GM12878 (cell line): ENCODE measurements around the gene MED25. TPM values are rescaled to one million over a fixed set of nuclear protein-coding genes. Genes with fewer than 3 reads are reported as not detected.

Source experiments
- ATAC-seq: fragments of 200-7000 bp; cut with Tn5 transposase; 3 replicates; pipeline ENCODE4 v1.9.1; 2020; ENCODE audit warnings: mild to moderate bottlenecking, moderate library complexity
- BruUV-seq: library from RNA; stranded (reverse); fragments of 400-500 nt; replicated peaks from 2 replicates; lab custom pipeline; 2021; lab: Mats Ljungman, UMichigan
- CTCF ChIA-PET: fragments of 300-600 bp; sonication (Branson Sonifier 250); formaldehyde crosslinking; extraction: SDS; loops from one replicate; lab custom pipeline; 2021; ENCODE audit warnings: inconsistent platforms; lab: Yijun Ruan, JAX
- POLR2A ChIA-PET: fragments of 350-600 bp; formaldehyde crosslinking; extraction: SDS; loops from one replicate; lab custom pipeline; 2021; ENCODE audit warnings: inconsistent platforms; lab: Charles Lee
- RAD21 ChIA-PET: fragments of 300-600 bp; sonication (Branson Sonifier 250); formaldehyde crosslinking; loops from one replicate; lab custom pipeline; 2023; ENCODE audit warnings: antibody characterized with exemption; ENCODE audit not compliant: unreplicated experiment; lab: Charles Lee
- SMC1A ChIA-PET: fragments of 300-600 bp; sonication (Branson Sonifier 250); formaldehyde crosslinking; loops from one replicate; lab custom pipeline; 2023; ENCODE audit not compliant: unreplicated experiment, uncharacterized antibody; lab: Charles Lee
- DNase-seq: peaks from one replicate; pipeline ENCODE4 v3.0.0-alpha.2; 2011; ENCODE audit warnings: low read depth, low spot score
- FAIRE-seq: peaks from 3 replicates; lab custom pipeline; 2011; peaks lifted over from hg19 to GRCh38; lab: Jason Lieb, UNC
- H2AFZ ChIP-seq: 2 replicates; pipeline ENCODE4 v1.6.0; 2011; ENCODE audit warnings: low read depth, low read length, control low read depth; ENCODE audit not compliant: control insufficient read depth
- H3K27ac ChIP-seq: 2 replicates; pipeline ENCODE4 v1.5.1; 2011; ENCODE audit warnings: control low read depth; ENCODE audit not compliant: control insufficient read depth, insufficient read depth
- H3K27me3 ChIP-seq, 2 experiments: replicated peaks in 1 of 2; 2 replicates each; pipeline versions ENCODE4 v1.6.0 to v1.6.1; 2011; ENCODE audit warnings: low read length in 1 of 2; ENCODE audit not compliant: control insufficient read depth in 2 of 2, insufficient read depth in 2 of 2
- H3K36me3 ChIP-seq, 2 experiments: 2 replicates each; pipeline ENCODE4 v1.5.1; 2011; ENCODE audit warnings: low read length in 1 of 2; ENCODE audit not compliant: control insufficient read depth in 2 of 2, insufficient read depth in 2 of 2
- H3K4me1 ChIP-seq: 2 replicates; pipeline ENCODE4 v1.6.1; 2011; ENCODE audit warnings: mild to moderate bottlenecking, low read length, moderate library complexity, mixed read lengths; ENCODE audit not compliant: control insufficient read depth, insufficient read depth
- H3K4me2 ChIP-seq: 2 replicates; pipeline ENCODE4 v1.6.0; 2011; ENCODE audit warnings: control low read depth; ENCODE audit not compliant: control insufficient read depth, insufficient read depth
- H3K4me3 ChIP-seq: fragments of 200-600 bp; sonication (generic); 2 replicates; pipeline ENCODE4 v1.5.1; 2016
- H3K79me2 ChIP-seq: 2 replicates; pipeline ENCODE4 v1.6.0; 2011; ENCODE audit warnings: low read length; ENCODE audit not compliant: control insufficient read depth, insufficient read depth
- H3K9ac ChIP-seq: 2 replicates; pipeline ENCODE4 v1.8.0; 2011; ENCODE audit warnings: low read length, control low read depth, mixed read lengths; ENCODE audit not compliant: control insufficient read depth, insufficient read depth
- H3K9me3 ChIP-seq: replicated peaks from 3 replicates; pipeline ENCODE4 v1.5.1; 2011; ENCODE audit warnings: mild to moderate bottlenecking, low read length; ENCODE audit not compliant: control insufficient read depth, insufficient read depth
- H4K20me1 ChIP-seq: 2 replicates; pipeline ENCODE4 v1.6.0; 2011; ENCODE audit not compliant: control insufficient read depth, insufficient read depth
- CHD4 ChIP-seq: fragments of 200-600 bp; sonication (generic); IDR thresholded peaks from 2 replicates; pipeline ENCODE4 v1.6.1; 2016; ENCODE audit warnings: mild to moderate bottlenecking
- CREB1 ChIP-seq: IDR thresholded peaks from 2 replicates; pipeline ENCODE4 v1.6.1; 2012; ENCODE audit warnings: low read depth, mild to moderate bottlenecking, inconsistent platforms
- DPF2 ChIP-seq: fragments of 450-650 bp; IDR thresholded peaks from 2 replicates; pipeline ENCODE4 v1.6.1; 2017; ENCODE audit warnings: mild to moderate bottlenecking
- EED ChIP-seq: sonication (generic); IDR thresholded peaks from 2 replicates; pipeline ENCODE4 v1.6.1; 2016; ENCODE audit warnings: antibody characterized with exemption, low read depth
- EGR1 ChIP-seq, 2 experiments: IDR thresholded peaks; 1 replicate in 1 of 2; 2 replicates in 1 of 2; pipeline ENCODE4 v1.6.1; 2011 to 2012; ENCODE audit warnings: low read depth in 2 of 2, low read length in 2 of 2, borderline replicate concordance in 1 of 2, mild to moderate bottlenecking in 1 of 2, moderate library complexity in 1 of 2
- GATAD2B ChIP-seq: fragments of 450-650 bp; conservative IDR thresholded peaks from 2 replicates; pipeline ENCODE4 v1.6.1; 2017; ENCODE audit warnings: low read depth, mild to moderate bottlenecking, moderate library complexity
- IKZF2 ChIP-seq, 2 experiments: fragments of 450-650 bp; IDR thresholded peaks; 2 replicates each; pipeline ENCODE4 v1.6.1; 2017; ENCODE audit warnings: mild to moderate bottlenecking in 2 of 2, moderate library complexity in 2 of 2
- KLF5 ChIP-seq: fragments of 450-650 bp; IDR thresholded peaks from 2 replicates; pipeline ENCODE4 v1.6.1; 2014; ENCODE audit warnings: mild to moderate bottlenecking; ENCODE audit not compliant: partially characterized antibody
- MYC ChIP-seq: IDR thresholded peaks from 2 replicates; pipeline ENCODE4 v1.6.1; 2011; ENCODE audit warnings: mild to moderate bottlenecking, low read length, moderate library complexity, inconsistent platforms; ENCODE audit not compliant: insufficient read depth, insufficient replicate concordance, insufficient read length, severe bottlenecking
- PML ChIP-seq: IDR thresholded peaks from 2 replicates; pipeline ENCODE4 v1.6.1; 2012; ENCODE audit warnings: low read length, inconsistent platforms
- RELA ChIP-seq: fragments of 450-650 bp; IDR thresholded peaks from 2 replicates; pipeline ENCODE4 v1.8.0; 2014; ENCODE audit warnings: borderline replicate concordance; ENCODE audit not compliant: partially characterized antibody
- SIN3A ChIP-seq: IDR thresholded peaks from 2 replicates; pipeline ENCODE4 v1.6.1; 2012; ENCODE audit warnings: low read depth, low read length, improper control_type of control experiment
- WGBS: methylation state at CpG from one replicate; pipeline ENCODE4 v1.1.6; 2016; ENCODE audit warnings: low lambda C conversion rate; ENCODE audit not compliant: insufficient replicate concordance, insufficient coverage; ENCODE audit errors: missing lambda C conversion rate; 5-methylcytosine and 5-hydroxymethylcytosine counted together
- in situ Hi-C: fragments of 300-500 bp; cut with MboI; formaldehyde crosslinking; loops from 9 replicates; pipeline ENCODE4 v1.14.3; 2018; ENCODE audit warnings: mixed read lengths
- intact Hi-C: fragments of 100-400 bp; cut with micrococcal nuclease; formaldehyde crosslinking; loops from one replicate; pipeline ENCODE4 v1.14.2; 2022; ENCODE audit not compliant: unreplicated experiment
- polyA plus RNA-seq, 11 experiments: library from polyadenylated mRNA; depleted of rRNA in 4 of 11; unstranded in 6 of 11; stranded (reverse) in 5 of 11; fragments of >200 nt; fragmentation: Nextera tagmentation in 4 of 11; fragmentation: Illumina TruSeq in 1 of 11; extraction: Ambion mirVana in 4 of 11; extraction: Trizol in 1 of 11; gene quantifications; 1 replicate in 1 of 11; 2 replicates in 10 of 11; pipeline versions ENCODE4 v1.2.1 to v1.2.3, GENCODE V29; 2011 to 2016; ENCODE audit warnings: inconsistent platforms in 2 of 11, missing spikeins in 2 of 11, low read depth in 1 of 11
- total RNA-seq, 4 experiments: library from RNA; depleted of rRNA in 3 of 4; stranded (reverse); fragments of >200 nt in 3 of 4; fragmentation: Illumina TruSeq in 1 of 4; extraction: Trizol in 1 of 4; gene quantifications; 2 replicates each; pipeline versions ENCODE4 v1.2.1 to v1.2.3, GENCODE V29; 2013 to 2021
- TF ChIP-seq, protein P1 (sequence below): IDR thresholded peaks from 2 replicates; pipeline ENCODE4 v1.6.1; 2011; ENCODE audit warnings: borderline replicate concordance, low read depth, mild to moderate bottlenecking, moderate library complexity, low read length; ENCODE audit not compliant: insufficient read depth, poor library complexity, severe bottlenecking
- TF ChIP-seq, protein P2 (sequence below): fragments of 150-350 bp; IDR thresholded peaks from 2 replicates; pipeline ENCODE4 v1.6.1; 2014; ENCODE audit warnings: mild to moderate bottlenecking, low read depth, low read length
- TF ChIP-seq, protein P3 (sequence below): fragments of 450-650 bp; IDR thresholded peaks from 2 replicates; pipeline ENCODE4 v1.6.1; 2016; ENCODE audit warnings: mild to moderate bottlenecking
- TF ChIP-seq, protein P4 (sequence below): IDR thresholded peaks from 2 replicates; pipeline ENCODE4 v1.6.1; 2011; ENCODE audit warnings: low read depth, mild to moderate bottlenecking, low read length, moderate library complexity, borderline replicate concordance; ENCODE audit errors: extremely low read depth
- TF ChIP-seq, protein P5 (sequence below): fragments of 450-650 bp; IDR thresholded peaks from 2 replicates; pipeline ENCODE4 v1.6.1; 2017; ENCODE audit warnings: mild to moderate bottlenecking

The MED25 gene
- total and polyA plus RNA-seq, 10 of the 15 experiments (the other 5 are each of a cell fraction or from before 2014, with no cell fraction given), result 3.5 to 53.9 (median 17.1) TPM

DNA sequence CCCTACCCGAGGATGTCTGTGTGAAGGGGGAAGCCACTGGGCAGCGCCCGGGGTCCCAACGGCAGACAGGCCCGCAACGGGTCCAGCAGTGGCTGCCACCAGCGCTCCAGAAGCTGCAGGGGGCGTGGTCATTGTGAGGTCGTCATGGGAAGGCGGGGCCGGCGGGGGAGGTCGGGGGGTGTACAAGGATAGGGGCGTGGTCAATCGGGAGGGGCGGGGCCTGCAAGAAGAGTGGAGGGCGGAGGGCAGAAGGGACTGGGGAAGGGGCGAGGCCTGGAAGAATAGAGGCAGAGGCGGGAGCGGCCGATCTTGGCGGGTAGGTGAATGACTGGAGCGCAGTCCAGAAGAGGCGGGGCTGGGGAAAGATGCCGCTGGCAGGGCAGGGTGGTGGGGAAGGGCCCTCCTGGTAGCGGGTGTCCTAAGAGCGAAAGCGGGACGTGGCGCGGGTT, 9.4 kb upstream of the MED25 start:
- Histone ChIP-seq H4K20me1 (no peaks in the 10 kb centered on the region), H3K4me1 (peaks cover 7% of the 10 kb centered on the region; the same call in 1 of the 2 replicates), H2AFZ (peak overlapping the region; percentile 67), H3K79me2 (no peaks in the 10 kb centered on the region), H3K27ac (no peak overlapping the region), H3K4me2 (peak overlapping the region; percentile 87), H3K4me3 (peak overlapping the region; percentile 60; the same call in 1 of the 2 replicates), H3K9me3 (no peaks in the 10 kb centered on the region), H3K9ac (no peak overlapping the region), H3K27me3 (no peaks in the 10 kb centered on the region), H3K36me3 (peaks cover 3% of the 10 kb centered on the region in 2 experiments; a peak in 3 of 4 replicates)
- in situ Hi-C loops (no loop called here), intact Hi-C loops (loop anchor here (5.0 kb wide), 1 partner anchor 41 kb away; the partner anchor contains the start of gene AP2A1)
- ChIA-PET POLR2A (interaction anchor here (0.6 kb wide), 2 partner anchors 16 to 296 kb away, joined by 3 read pairs; partner anchors contain the start of gene FCGRT), CTCF (interaction anchor here (1.0 kb wide), 1 partner anchor 82 kb away, joined by 4 read pairs; no protein-coding TSS in a partner anchor), RAD21 (no interaction called here), SMC1A (interaction anchor here (2.0 kb wide), 1 partner anchor 42 kb away, joined by 4 read pairs; the partner anchor contains the start of gene PTOV1)
- no peak for DNase-seq
- no peak for FAIRE-seq
- peak; percentile 67 for ATAC-seq
- BruUV-seq, result no TSS peak
- WGBS, result 6% methylated on average over 17 of the region's 31 CpGs
- TF ChIP-seq CREB1 (0 out of 2 replicates have a peak, but pooled peaks have one; percentile 50), EED (no peak), CHD4 (no peak), IKZF2 (IDR thresholded peaks at IDR 0.05) (no peak), KLF5 (no peak), MYC (no peak), PML (no peak), GATAD2B (no peak), SIN3A (no peak), EGR1 (IDR thresholded peaks at IDR 0.05; ENCODE audit: borderline replicate concordance in 1 of 2, low read depth in 2 of 2, low read length in 2 of 2) (peak in 1 of 2 experiments; percentile 39; a peak in 1 of 3 replicates), DPF2 (no peak), RELA (no peak)
- TF ChIP-seq, protein P1, sequence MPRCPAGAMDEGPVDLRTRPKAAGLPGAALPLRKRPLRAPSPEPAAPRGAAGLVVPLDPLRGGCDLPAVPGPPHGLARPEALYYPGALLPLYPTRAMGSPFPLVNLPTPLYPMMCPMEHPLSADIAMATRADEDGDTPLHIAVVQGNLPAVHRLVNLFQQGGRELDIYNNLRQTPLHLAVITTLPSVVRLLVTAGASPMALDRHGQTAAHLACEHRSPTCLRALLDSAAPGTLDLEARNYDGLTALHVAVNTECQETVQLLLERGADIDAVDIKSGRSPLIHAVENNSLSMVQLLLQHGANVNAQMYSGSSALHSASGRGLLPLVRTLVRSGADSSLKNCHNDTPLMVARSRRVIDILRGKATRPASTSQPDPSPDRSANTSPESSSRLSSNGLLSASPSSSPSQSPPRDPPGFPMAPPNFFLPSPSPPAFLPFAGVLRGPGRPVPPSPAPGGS, result no peak
- TF ChIP-seq, protein P2, sequence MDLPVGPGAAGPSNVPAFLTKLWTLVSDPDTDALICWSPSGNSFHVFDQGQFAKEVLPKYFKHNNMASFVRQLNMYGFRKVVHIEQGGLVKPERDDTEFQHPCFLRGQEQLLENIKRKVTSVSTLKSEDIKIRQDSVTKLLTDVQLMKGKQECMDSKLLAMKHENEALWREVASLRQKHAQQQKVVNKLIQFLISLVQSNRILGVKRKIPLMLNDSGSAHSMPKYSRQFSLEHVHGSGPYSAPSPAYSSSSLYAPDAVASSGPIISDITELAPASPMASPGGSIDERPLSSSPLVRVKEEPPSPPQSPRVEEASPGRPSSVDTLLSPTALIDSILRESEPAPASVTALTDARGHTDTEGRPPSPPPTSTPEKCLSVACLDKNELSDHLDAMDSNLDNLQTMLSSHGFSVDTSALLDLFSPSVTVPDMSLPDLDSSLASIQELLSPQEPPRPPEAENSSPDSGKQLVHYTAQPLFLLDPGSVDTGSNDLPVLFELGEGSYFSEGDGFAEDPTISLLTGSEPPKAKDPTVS, result no peak
- TF ChIP-seq, protein P3, sequence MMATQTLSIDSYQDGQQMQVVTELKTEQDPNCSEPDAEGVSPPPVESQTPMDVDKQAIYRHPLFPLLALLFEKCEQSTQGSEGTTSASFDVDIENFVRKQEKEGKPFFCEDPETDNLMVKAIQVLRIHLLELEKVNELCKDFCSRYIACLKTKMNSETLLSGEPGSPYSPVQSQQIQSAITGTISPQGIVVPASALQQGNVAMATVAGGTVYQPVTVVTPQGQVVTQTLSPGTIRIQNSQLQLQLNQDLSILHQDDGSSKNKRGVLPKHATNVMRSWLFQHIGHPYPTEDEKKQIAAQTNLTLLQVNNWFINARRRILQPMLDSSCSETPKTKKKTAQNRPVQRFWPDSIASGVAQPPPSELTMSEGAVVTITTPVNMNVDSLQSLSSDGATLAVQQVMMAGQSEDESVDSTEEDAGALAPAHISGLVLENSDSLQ, result no peak
- TF ChIP-seq, protein P4, sequence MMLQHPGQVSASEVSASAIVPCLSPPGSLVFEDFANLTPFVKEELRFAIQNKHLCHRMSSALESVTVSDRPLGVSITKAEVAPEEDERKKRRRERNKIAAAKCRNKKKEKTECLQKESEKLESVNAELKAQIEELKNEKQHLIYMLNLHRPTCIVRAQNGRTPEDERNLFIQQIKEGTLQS, result no peak
- TF ChIP-seq, protein P5, sequence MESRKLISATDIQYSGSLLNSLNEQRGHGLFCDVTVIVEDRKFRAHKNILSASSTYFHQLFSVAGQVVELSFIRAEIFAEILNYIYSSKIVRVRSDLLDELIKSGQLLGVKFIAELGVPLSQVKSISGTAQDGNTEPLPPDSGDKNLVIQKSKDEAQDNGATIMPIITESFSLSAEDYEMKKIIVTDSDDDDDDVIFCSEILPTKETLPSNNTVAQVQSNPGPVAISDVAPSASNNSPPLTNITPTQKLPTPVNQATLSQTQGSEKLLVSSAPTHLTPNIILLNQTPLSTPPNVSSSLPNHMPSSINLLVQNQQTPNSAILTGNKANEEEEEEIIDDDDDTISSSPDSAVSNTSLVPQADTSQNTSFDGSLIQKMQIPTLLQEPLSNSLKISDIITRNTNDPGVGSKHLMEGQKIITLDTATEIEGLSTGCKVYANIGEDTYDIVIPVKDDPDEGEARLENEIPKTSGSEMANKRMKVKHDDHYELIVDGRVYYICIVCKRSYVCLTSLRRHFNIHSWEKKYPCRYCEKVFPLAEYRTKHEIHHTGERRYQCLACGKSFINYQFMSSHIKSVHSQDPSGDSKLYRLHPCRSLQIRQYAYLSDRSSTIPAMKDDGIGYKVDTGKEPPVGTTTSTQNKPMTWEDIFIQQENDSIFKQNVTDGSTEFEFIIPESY, result no peak
